ENCODE results near the gene HAUS1.
"Not testable (repeated sequence)": the region's sequence is repeated elsewhere in the genome, so short reads cannot be mapped to it uniquely, and the experiment has no call there.

The HAUS1 gene

GRCh38 chr18:46156843-46157242, 52.7 kb downstream of the HAUS1 start:
- DNase-seq (ENCODE audit: low read depth in 2 of 2) = no peak

GRCh38 chr18:46158499-46158898, 54.3 kb downstream of the HAUS1 start:
- DNase-seq (ENCODE audit: low read depth in 2 of 2) = no peak

GRCh38 chr18:46160050-46160798, 56.0 kb downstream of the HAUS1 start:
- no peak for DNase-seq (ENCODE audit: low read depth in 2 of 2)

GRCh38 chr18:46160840-46161239, 56.7 kb downstream of the HAUS1 start:
- DNase-seq (ENCODE audit: low read depth in 2 of 2) = not testable (repeated sequence)

- DNase-seq (ENCODE audit: low read depth in 2 of 2) = no peak
Measured at GRCh38 chr18:46161703-46162396, 57.7 kb downstream of the HAUS1 start.

- no peak for DNase-seq (ENCODE audit: low read depth in 2 of 2)
Measured at GRCh38 chr18:46163091-46163490, 58.9 kb downstream of the HAUS1 start.

- no peak for DNase-seq (ENCODE audit: low read depth in 2 of 2)
Measured at GRCh38 chr18:46163941-46164499, 59.8 kb downstream of the HAUS1 start.

- DNase-seq (ENCODE audit: low read depth in 2 of 2) = not testable (repeated sequence)
Measured at GRCh38 chr18:46164502-46164901, 60.3 kb downstream of the HAUS1 start.

GRCh38 chr18:46164920-46165319, 60.7 kb downstream of the HAUS1 start:
- DNase-seq (ENCODE audit: low read depth in 2 of 2) = no peak

- DNase-seq (ENCODE audit: low read depth in 2 of 2) = no peak
Measured at GRCh38 chr18:46166261-46166970, 62.2 kb downstream of the HAUS1 start.

- DNase-seq (ENCODE audit: low read depth in 2 of 2) = no peak
Measured at GRCh38 chr18:46167971-46168370, 63.8 kb downstream of the HAUS1 start.

GRCh38 chr18:46169464-46169941, 65.3 kb downstream of the HAUS1 start:
- no peak for DNase-seq (ENCODE audit: low read depth in 2 of 2)

- DNase-seq (ENCODE audit: low read depth in 2 of 2) = no peak
Measured at GRCh38 chr18:46171331-46171730, 67.1 kb downstream of the HAUS1 start.

- peak; percentile 91 to 92 for DNase-seq (ENCODE audit: low read depth in 2 of 2)
Measured at GRCh38 chr18:46173393-46174341, 69.5 kb downstream of the HAUS1 start.

- DNase-seq (ENCODE audit: low read depth in 2 of 2) = peak; percentile 38 to 60
Measured at GRCh38 chr18:46174342-46175041, 70.3 kb downstream of the HAUS1 start.

- DNase-seq (ENCODE audit: low read depth in 2 of 2) = no peak
Measured at GRCh38 chr18:46176001-46176400, 71.8 kb downstream of the HAUS1 start.
